Measurements from ENCODE around the gene TNFSF13.
"Not testable (repeated sequence)": the region's sequence is repeated elsewhere in the genome, so short reads cannot be mapped to it uniquely, and the experiment has no call there.

Gene TNFSF13

DNA sequence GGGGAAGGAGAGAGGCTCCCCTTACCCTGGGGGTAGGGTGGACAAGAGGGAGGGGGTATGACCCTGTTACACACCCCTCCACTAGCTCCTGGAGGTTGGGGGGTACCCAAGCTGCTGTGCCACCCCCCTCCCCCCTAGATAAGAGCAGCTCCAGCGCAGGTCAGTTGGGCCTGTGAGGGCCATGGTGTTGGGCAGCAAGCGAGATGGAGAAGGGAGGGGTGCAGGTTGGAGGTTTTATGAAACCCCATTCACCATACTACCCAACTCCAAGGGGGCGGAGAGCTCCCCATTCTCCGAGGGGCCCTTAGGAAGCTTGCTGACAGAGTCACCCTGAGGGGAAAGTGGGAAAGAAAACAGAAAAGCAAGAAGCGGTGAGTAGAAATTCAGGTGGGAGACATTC, 33.0 kb downstream of the TNFSF13 start:
- DNase-seq (ENCODE audit: low spot score), result no peak

DNA sequence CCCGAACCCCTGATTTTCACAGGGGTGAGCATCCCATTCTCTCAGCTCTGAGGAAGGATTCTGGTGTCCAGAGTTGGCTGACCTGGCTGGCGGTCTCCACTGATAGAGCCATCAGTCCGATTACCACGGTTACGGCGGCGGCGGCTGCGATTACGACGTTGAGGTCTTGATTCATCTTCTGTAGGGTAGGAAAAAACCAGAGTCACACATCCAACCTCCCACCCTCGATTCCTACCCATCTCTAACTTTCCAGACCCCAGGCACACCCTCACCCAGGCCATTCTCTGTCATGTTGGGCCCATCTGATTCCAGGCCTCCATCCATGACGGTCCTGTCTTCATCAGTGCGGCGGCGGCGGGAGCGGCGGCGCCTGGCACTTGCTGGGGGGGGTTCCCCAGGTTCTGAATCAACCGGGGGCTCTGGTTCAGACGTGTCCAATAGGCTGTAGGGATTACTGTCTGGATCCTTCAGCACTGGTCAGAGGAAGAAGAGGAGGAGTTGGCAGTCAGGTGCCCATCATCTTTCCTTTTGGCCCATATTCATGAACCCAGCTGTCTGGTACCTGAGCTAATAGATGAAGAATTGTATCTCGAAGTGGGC, 34.0 kb downstream of the TNFSF13 start:
- no peak for DNase-seq (ENCODE audit: low spot score)

DNA sequence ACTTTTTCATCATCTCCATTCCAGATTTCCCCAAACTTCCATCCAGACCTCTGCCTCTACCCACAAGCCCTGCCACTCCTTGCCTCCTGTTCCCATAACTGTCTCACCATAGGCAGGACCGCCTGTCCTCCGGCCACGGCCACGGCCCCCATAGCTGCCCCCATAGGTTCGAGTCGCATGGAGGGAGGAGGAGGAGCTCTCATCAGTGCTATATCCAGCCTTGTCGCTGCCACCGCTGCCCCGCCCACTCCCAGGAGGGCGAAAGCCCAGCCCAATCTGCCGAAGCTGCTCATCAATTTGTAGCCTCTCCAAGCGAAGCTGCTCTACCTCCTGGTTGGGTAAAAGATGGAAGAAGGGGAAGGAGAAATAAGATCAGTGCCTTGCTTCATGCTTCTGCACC, 34.7 kb downstream of the TNFSF13 start:
- no peak for DNase-seq (ENCODE audit: low spot score)

DNA sequence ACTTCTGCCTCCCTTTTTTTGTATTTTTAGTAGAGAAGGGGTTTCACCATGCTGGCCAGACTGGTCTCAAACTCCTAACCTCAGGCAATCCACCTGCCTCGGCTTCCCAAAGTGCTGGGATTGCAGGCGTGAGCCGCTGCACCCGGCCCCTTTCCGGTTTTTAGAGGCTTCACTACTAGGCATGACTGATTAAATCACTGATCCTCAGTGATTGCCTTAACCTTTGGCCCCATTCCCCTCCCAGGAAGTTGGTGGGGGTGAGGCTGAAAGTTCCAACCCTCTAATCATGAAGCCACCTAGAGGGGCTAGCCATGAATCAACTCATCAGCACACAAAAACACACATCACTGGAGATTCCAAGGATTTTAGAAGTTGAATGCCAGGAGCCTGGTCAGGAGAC, 39.0 kb downstream of the TNFSF13 start:
- DNase-seq (ENCODE audit: low spot score), result not testable (repeated sequence)

DNA sequence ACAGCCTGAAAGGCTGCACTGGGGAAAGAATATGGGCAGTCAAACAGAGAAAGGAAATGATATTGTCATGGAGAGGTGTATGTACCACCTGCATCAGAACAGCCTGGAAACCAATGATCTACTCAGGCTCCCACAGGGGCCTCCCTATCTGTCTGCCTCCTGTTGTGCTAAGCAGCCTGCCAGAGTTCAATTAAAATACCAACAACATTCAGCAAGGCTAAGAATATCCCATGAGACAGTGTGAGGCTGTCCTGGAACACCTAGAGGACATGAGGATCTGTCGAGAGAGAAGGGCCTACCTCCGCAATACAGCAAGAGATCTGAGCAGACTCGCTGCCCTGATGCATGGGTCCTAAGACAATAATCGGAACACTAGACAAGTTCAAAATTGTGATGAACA, 47.7 kb downstream of the TNFSF13 start:
- no peak for DNase-seq (ENCODE audit: low spot score)

DNA sequence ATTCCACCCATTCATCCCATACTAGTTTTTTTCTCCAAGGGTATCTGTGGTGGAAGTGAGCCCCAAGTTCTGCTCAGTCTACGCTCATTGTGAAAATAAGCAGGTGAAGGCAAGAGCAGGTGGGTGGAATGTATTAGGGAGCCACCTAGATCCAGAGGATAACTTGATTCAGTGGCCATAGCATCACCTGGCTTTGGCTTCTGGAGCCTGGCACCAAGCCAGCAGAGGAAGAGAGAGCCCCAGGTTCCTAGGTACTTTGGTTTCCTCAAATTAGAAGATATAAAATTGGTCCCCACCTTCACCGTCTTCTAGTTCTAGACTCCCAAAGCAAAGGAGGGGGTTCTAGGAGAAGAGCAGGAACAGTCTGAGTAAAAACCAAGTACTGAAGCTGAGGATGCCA, 52.1 kb downstream of the TNFSF13 start:
- DNase-seq (ENCODE audit: low spot score), result no peak

Measured in GM03348 (cell line).